Mesenchymal stem cell (in vitro differentiated cells and primary cell): ENCODE measurements around the gene GOLGA2.

ENCODE experiments used
- DNase-seq: peaks from one replicate; pipeline ENCODE4 v3.0.0-alpha.2; 2013
- H2AFZ ChIP-seq: one replicate; pipeline ENCODE4 v1.6.1; 2013; ENCODE audit warnings: low read depth, mild to moderate bottlenecking, control low read depth, inconsistent platforms, low read length, moderate library complexity
- H2AK5ac ChIP-seq: 2 replicates; pipeline ENCODE4 v1.6.1; 2013; ENCODE audit warnings: low read length, moderate library complexity, mild to moderate bottlenecking, inconsistent platforms; ENCODE audit not compliant: severe bottlenecking
- H2BK120ac ChIP-seq: one replicate; pipeline ENCODE4 v1.6.1; 2013; ENCODE audit warnings: low read depth, mild to moderate bottlenecking, inconsistent platforms, low read length, moderate library complexity
- H2BK12ac ChIP-seq, 2 experiments: one replicate each; pipeline ENCODE4 v1.6.1; 2013; ENCODE audit warnings: inconsistent platforms in 2 of 2, low read length in 2 of 2, mild to moderate bottlenecking in 2 of 2, moderate library complexity in 2 of 2, control low read depth in 1 of 2
- H2BK15ac ChIP-seq: one replicate; pipeline ENCODE4 v1.6.1; 2013; ENCODE audit warnings: mild to moderate bottlenecking, low read depth, inconsistent platforms; ENCODE audit not compliant: poor library complexity, severe bottlenecking
- H2BK5ac ChIP-seq: 2 replicates; pipeline ENCODE4 v1.6.1; 2013; ENCODE audit warnings: low read depth, mild to moderate bottlenecking, low read length, control low read depth, inconsistent platforms; ENCODE audit not compliant: poor library complexity, severe bottlenecking
- H3K14ac ChIP-seq, 2 experiments: one replicate each; pipeline ENCODE4 v1.6.1; 2013; ENCODE audit warnings: inconsistent platforms in 2 of 2, low read length in 2 of 2, control low read depth in 1 of 2, mild to moderate bottlenecking in 1 of 2, moderate library complexity in 1 of 2
- H3K18ac ChIP-seq, 2 experiments: one replicate each; pipeline ENCODE4 v1.6.1; 2013; ENCODE audit warnings: inconsistent platforms in 2 of 2, low read length in 2 of 2, control low read depth in 1 of 2, low read depth in 1 of 2, mild to moderate bottlenecking in 1 of 2
- H3K23ac ChIP-seq, 2 experiments: one replicate each; pipeline ENCODE4 v1.6.1; 2013; ENCODE audit warnings: inconsistent platforms in 2 of 2, low read length in 2 of 2, mild to moderate bottlenecking in 2 of 2, moderate library complexity in 2 of 2, control low read depth in 1 of 2
- H3K27ac ChIP-seq: 2 replicates; pipeline ENCODE4 v1.5.1; 2013; ENCODE audit warnings: mild to moderate bottlenecking, moderate library complexity, low read length, control low read depth, inconsistent platforms; ENCODE audit not compliant: poor library complexity, severe bottlenecking
- H3K27me3 ChIP-seq, 2 experiments: 2 replicates each; pipeline versions ENCODE4 v1.6.1 to v1.7.0; 2013; ENCODE audit warnings: low read length in 2 of 2, mild to moderate bottlenecking in 2 of 2, moderate library complexity in 2 of 2, control low read depth in 1 of 2, inconsistent platforms in 1 of 2; ENCODE audit not compliant: control insufficient read depth in 1 of 2, insufficient read depth in 1 of 2
- H3K36me3 ChIP-seq, 2 experiments: 2 replicates each; pipeline versions ENCODE4 v1.6.1 to v1.7.0; 2013; ENCODE audit warnings: low read length in 2 of 2, control low read depth in 1 of 2, inconsistent platforms in 1 of 2, low read depth in 1 of 2, mild to moderate bottlenecking in 1 of 2; ENCODE audit not compliant: insufficient read depth in 2 of 2, control insufficient read depth in 1 of 2
- H3K4ac ChIP-seq, 2 experiments: one replicate each; pipeline ENCODE4 v1.6.1; 2013; ENCODE audit warnings: inconsistent platforms in 2 of 2, low read length in 2 of 2, mild to moderate bottlenecking in 2 of 2, moderate library complexity in 2 of 2, control low read depth in 1 of 2, low read depth in 1 of 2
- H3K4me1 ChIP-seq: 2 replicates; pipeline ENCODE4 v1.6.1; 2013; ENCODE audit warnings: low read depth, low read length, control low read depth; ENCODE audit not compliant: control insufficient read depth, insufficient read depth
- H3K4me2 ChIP-seq: 2 replicates; pipeline ENCODE4 v1.6.1; 2013; ENCODE audit warnings: low read length, mild to moderate bottlenecking, inconsistent platforms; ENCODE audit not compliant: poor library complexity, severe bottlenecking
- H3K4me3 ChIP-seq, 2 experiments: 2 replicates each; pipeline versions ENCODE4 v1.5.1 to v1.7.0; 2013; ENCODE audit warnings: low read length in 2 of 2, mild to moderate bottlenecking in 2 of 2, control low read depth in 1 of 2, low read depth in 1 of 2; ENCODE audit not compliant: insufficient read depth in 1 of 2
- H3K79me1 ChIP-seq: replicated peaks from 2 replicates; pipeline ENCODE4 v1.6.1; 2013; ENCODE audit warnings: mild to moderate bottlenecking, control low read depth, low read length, inconsistent platforms; ENCODE audit not compliant: poor library complexity, severe bottlenecking
- H3K9ac ChIP-seq: 2 replicates; pipeline ENCODE4 v1.7.0; 2013; ENCODE audit warnings: mild to moderate bottlenecking, low read length, moderate library complexity
- H3K9me3 ChIP-seq: 2 replicates; pipeline ENCODE4 v1.7.0; 2013; ENCODE audit warnings: mild to moderate bottlenecking, low read length; ENCODE audit not compliant: control insufficient read depth
- H4K8ac ChIP-seq: one replicate; pipeline ENCODE4 v1.6.1; 2013; ENCODE audit warnings: inconsistent platforms, mild to moderate bottlenecking, low read length, moderate library complexity
- H4K91ac ChIP-seq: one replicate; pipeline ENCODE4 v1.6.1; 2013; ENCODE audit warnings: mild to moderate bottlenecking, low read length, inconsistent platforms
- WGBS: methylation state at CpG from one replicate; pipeline ENCODE4 v1.1.7; 2013; ENCODE audit warnings: mixed read lengths; 5-methylcytosine and 5-hydroxymethylcytosine counted together

GOLGA2 gene

DNA sequence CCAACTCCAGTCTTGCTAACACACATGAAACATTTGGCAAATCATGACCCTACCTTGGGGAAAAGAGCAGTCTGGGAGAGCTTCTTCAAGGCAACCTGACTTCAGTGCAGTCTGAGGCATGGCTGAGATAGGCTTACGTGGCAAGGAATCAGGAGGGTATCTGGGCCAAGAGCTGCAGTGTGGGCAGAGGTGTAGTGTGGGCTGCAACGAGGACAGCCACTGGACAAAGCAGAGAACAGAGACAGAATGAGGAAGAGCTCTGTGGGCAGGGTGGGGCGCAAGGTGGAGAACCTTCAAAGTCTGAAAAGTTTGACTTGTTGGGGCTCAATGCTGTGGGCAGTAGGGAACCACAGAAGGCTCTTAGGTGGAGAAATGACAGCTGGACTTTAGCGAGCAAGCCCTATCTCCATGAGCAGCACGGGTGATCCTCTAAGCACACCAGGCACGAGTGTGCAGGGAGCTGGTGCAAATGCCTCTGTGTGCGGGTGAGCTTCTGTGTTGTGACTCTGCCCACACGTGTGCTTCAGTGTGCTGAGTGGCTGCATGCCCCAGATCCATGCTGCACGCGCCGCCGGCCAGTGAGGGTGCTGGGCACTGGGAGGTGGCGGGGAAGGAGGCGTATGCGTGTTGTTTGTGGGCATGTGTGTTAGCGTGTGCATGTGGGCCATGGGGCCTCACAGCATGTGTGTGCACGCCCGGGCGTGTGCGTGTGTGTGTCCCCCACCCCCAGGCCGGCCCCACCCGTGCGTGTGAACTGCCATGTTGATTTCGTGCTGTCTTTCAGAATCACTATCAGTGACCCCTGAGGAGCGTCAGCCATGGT lies 23.3 kb downstream of the GOLGA2 start:
- WGBS, result 94% methylated on average over 25 of the region's 25 CpGs
- peaks cover 55 to 72% of the 10 kb centered on the region in 2 experiments for H3K36me3 ChIP-seq
- H2BK5ac ChIP-seq, result no peak overlapping the region
- H2AFZ ChIP-seq, result no peak overlapping the region
- H3K4me2 ChIP-seq, result no peak overlapping the region
- H2BK15ac ChIP-seq, result no peak overlapping the region
- no peak overlapping the region for H3K14ac ChIP-seq
- no peak overlapping the region for H2BK12ac ChIP-seq
- DNase-seq, result no peak
- H3K9me3 ChIP-seq, result no peaks in the 10 kb centered on the region
- no peak overlapping the region for H2AK5ac ChIP-seq
- no peak overlapping the region for H3K27ac ChIP-seq
- no peak overlapping the region for H3K9ac ChIP-seq
- no peak overlapping the region for H3K23ac ChIP-seq
- peaks cover 26% of the 10 kb centered on the region for H3K4me1 ChIP-seq
- H3K79me1 ChIP-seq, result no peaks in the 10 kb centered on the region
- H3K27me3 ChIP-seq, result no peaks in the 10 kb centered on the region
- H3K18ac ChIP-seq, result no peak overlapping the region
- H4K91ac ChIP-seq, result no peak overlapping the region
- no peak overlapping the region for H4K8ac ChIP-seq
- no peak overlapping the region for H2BK120ac ChIP-seq
- no peak overlapping the region for H3K4ac ChIP-seq
- H3K4me3 ChIP-seq, result no peak overlapping the region

DNA sequence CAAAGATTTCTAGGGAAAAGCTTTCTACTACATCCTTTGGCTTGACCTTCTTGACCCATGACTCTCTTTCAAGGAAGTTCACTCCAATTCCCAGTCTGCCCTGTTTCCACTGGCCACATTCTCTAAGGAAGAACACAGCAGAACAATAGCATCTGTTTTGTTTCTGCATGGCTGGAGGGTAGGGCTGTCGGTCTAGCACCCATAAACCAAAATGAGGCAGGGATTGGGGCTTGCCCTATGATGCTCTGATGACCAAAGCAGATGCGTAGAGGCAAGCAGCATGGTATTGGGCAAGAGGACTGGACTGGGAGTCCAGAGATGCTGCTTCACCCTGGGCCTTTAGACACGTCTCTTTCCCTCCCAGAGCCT lies 24.1 kb downstream of the GOLGA2 start:
- Histone ChIP-seq H3K23ac (no peak overlapping the region), H3K18ac (no peak overlapping the region), H2AFZ (no peak overlapping the region), H3K4me1 (peaks cover 26% of the 10 kb centered on the region), H3K27ac (no peak overlapping the region), H2BK5ac (no peak overlapping the region), H4K91ac (no peak overlapping the region), H3K9ac (no peak overlapping the region), H3K27me3 (no peaks in the 10 kb centered on the region), H3K79me1 (no peaks in the 10 kb centered on the region), H4K8ac (no peak overlapping the region), H3K4me3 (no peak overlapping the region), H3K14ac (no peak overlapping the region), H3K4ac (no peak overlapping the region), H3K9me3 (no peaks in the 10 kb centered on the region), H2AK5ac (no peak overlapping the region), H2BK120ac (no peak overlapping the region), H3K4me2 (no peak overlapping the region), H2BK15ac (no peak overlapping the region), H2BK12ac (no peak overlapping the region), H3K36me3 (peaks cover 53 to 72% of the 10 kb centered on the region in 2 experiments)
- DNase-seq, result peak; percentile 68
- WGBS, result 34% methylated on average over 2 of the region's 3 CpGs

DNA sequence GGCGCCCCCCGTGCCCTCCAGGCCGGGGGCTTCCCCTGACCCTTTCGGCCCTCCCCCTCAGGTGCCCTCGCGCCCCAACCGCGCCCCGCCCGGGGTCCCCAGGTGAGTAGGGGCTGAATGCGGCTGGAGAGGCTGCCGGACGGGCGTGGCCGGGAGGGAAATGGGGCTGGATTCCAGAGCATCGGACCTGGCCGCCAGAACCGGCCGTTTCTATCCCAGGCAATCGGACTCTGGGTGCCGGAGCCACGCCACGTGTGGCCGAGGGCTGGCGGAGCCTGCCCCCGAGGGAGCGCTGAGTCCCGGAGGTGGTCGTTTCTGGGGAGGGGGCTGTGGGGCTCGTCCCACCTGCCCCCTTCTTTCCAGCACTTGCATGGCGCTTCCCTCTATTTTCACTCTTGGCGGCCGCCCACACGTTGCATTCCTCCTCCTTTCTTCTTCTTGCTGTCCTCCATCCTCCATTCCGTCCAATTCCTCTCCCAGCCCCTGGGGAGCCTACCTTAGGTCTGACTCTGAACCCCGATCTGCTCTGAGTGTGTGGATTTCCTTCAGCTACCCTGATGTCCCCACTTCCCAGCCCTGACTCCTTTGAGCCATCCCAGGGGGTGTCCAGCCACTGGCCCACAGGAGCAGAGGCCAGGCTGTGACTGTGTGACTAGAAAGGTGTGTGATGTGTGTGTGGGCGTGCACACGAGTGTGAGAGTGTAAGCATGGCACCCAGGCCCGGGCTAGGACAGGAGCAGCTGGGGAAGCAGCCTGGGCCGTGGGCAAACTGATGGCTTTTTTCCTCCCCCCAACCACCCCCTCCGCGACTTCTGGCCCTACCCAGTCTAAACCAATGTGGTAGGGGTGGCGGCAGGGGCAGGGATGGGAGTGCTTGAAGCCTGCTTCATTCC lies 24.7 kb downstream of the GOLGA2 start:
- H2BK15ac ChIP-seq, result peak overlapping the region; percentile 44
- H3K9ac ChIP-seq, result no peak overlapping the region
- H3K4me3 ChIP-seq, result no peak overlapping the region
- H3K4me2 ChIP-seq, result no peak overlapping the region
- peaks cover 48 to 72% of the 10 kb centered on the region in 2 experiments for H3K36me3 ChIP-seq
- no peak overlapping the region for H3K18ac ChIP-seq
- no peaks in the 10 kb centered on the region for H3K27me3 ChIP-seq
- H3K4ac ChIP-seq, result no peak overlapping the region
- H2BK120ac ChIP-seq, result peak overlapping the region; percentile 7
- H3K79me1 ChIP-seq, result no peaks in the 10 kb centered on the region
- no peak overlapping the region for H2BK12ac ChIP-seq
- H4K8ac ChIP-seq, result peak overlapping the region; percentile 27
- H3K23ac ChIP-seq, result no peak overlapping the region
- peak overlapping the region in 1 of 2 experiments; percentile 5 for H3K14ac ChIP-seq
- peak overlapping the region; percentile 14 for H4K91ac ChIP-seq
- H2BK5ac ChIP-seq, result no peak overlapping the region
- peaks cover 30% of the 10 kb centered on the region for H3K4me1 ChIP-seq
- no peak overlapping the region for H3K27ac ChIP-seq
- H3K9me3 ChIP-seq, result no peaks in the 10 kb centered on the region
- no peak overlapping the region for H2AK5ac ChIP-seq
- DNase-seq, result no peak
- 46% methylated on average over 37 of the region's 43 CpGs for WGBS
- H2AFZ ChIP-seq, result peak overlapping the region; percentile 3
